Effector memory CD8-positive, alpha-beta T cell (primary cell): ENCODE measurements around the gene FANCC.
"Not testable (repeated sequence)": the region's sequence is repeated elsewhere in the genome, so short reads cannot be mapped to it uniquely, and the experiment has no call there.

Experiments
- ATAC-seq: fragments of 150-1000 bp; cut with Tn5 transposase; replicated peaks from 2 replicates; pipeline ENCODE4 v1.10.0; 2021; ENCODE audit warnings: mild to moderate bottlenecking, moderate library complexity
- DNase-seq, 3 experiments: peaks; one replicate each; pipeline ENCODE4 v3.0.0; 2021
- H3K27ac Mint-ChIP-seq, 2 donors: one replicate each; pipeline ENCODE4 v1.8.0; 2022; ENCODE audit warnings: mild to moderate bottlenecking in 2 of 2, mixed read lengths in 2 of 2, moderate library complexity in 2 of 2
- H3K27me3 Mint-ChIP-seq, 2 donors: one replicate each; pipeline ENCODE4 v1.8.0; 2022; ENCODE audit warnings: mixed read lengths in 2 of 2
- H3K36me3 Mint-ChIP-seq: one replicate; pipeline ENCODE4 v1.8.0; 2022; ENCODE audit warnings: mild to moderate bottlenecking, moderate library complexity, mixed read lengths; ENCODE audit not compliant: insufficient read depth
- H3K4me1 Mint-ChIP-seq, 2 donors: one replicate each; pipeline ENCODE4 v1.8.0; 2022; ENCODE audit warnings: low read depth in 2 of 2, mixed read lengths in 2 of 2
- H3K4me3 Mint-ChIP-seq, 2 donors: one replicate each; pipeline ENCODE4 v1.8.0; 2022; ENCODE audit warnings: mild to moderate bottlenecking in 2 of 2, mixed read lengths in 2 of 2, moderate library complexity in 2 of 2
- H3K9me3 Mint-ChIP-seq, 2 donors: one replicate each; pipeline ENCODE4 v1.8.0; 2022; ENCODE audit warnings: mixed read lengths in 2 of 2

The FANCC gene

GRCh38 chr9:95343725-95344287 is 26.3 kb upstream of the FANCC start:
- no peak for DNase-seq
- ATAC-seq: peak; percentile 42
- Mint-ChIP-seq H3K4me3 (no peak overlapping the region), H3K36me3 (no peaks in the 10 kb centered on the region), H3K4me1 (peaks cover 0 to 8% of the 10 kb centered on the region in 2 donors), H3K9me3 (no peaks in the 10 kb centered on the region), H3K27ac (peak overlapping the region in 1 of 2 donors; percentile 45), H3K27me3 (peaks cover 23 to 26% of the 10 kb centered on the region in 2 donors)

- Mint-ChIP-seq H3K9me3 (no peaks in the 10 kb centered on the region), H3K27ac (no peak overlapping the region), H3K4me3 (no peak overlapping the region), H3K27me3 (peaks cover 14 to 17% of the 10 kb centered on the region in 2 donors), H3K4me1 (peaks cover 0 to 8% of the 10 kb centered on the region in 2 donors), H3K36me3 (no peaks in the 10 kb centered on the region)
- ATAC-seq: no peak
- DNase-seq: no peak
Observed at GRCh38 chr9:95342571-95342970, 25.1 kb upstream of the FANCC start.

GRCh38 chr9:95341293-95341962 is 23.9 kb upstream of the FANCC start:
- no peaks in the 10 kb centered on the region for H3K36me3 Mint-ChIP-seq
- DNase-seq: no peak

GRCh38 chr9:95338243-95338642 is 20.7 kb upstream of the FANCC start:
- ATAC-seq (no peak), DNase-seq (no peak)
- H3K9me3 Mint-ChIP-seq: no peaks in the 10 kb centered on the region
- peaks cover 0 to 2% of the 10 kb centered on the region in 2 donors for H3K4me1 Mint-ChIP-seq
- H3K27ac Mint-ChIP-seq: no peak overlapping the region
- H3K27me3 Mint-ChIP-seq: peaks cover 18% of the 10 kb centered on the region in 2 donors
- H3K36me3 Mint-ChIP-seq: no peaks in the 10 kb centered on the region
- no peak overlapping the region for H3K4me3 Mint-ChIP-seq

More at GRCh38 chr9:95341293-95341962, 23.9 kb upstream of the FANCC start:
- H3K4me3 Mint-ChIP-seq: no peak overlapping the region
- H3K4me1 Mint-ChIP-seq: peaks cover 0 to 8% of the 10 kb centered on the region in 2 donors
- H3K9me3 Mint-ChIP-seq: no peaks in the 10 kb centered on the region
- no peak overlapping the region for H3K27ac Mint-ChIP-seq
- peaks cover 2 to 6% of the 10 kb centered on the region in 2 donors for H3K27me3 Mint-ChIP-seq
- no peak for ATAC-seq

GRCh38 chr9:95336281-95336680 is 18.8 kb upstream of the FANCC start:
- no peaks in the 10 kb centered on the region for H3K36me3 Mint-ChIP-seq
- no peak overlapping the region for H3K4me3 Mint-ChIP-seq
- no peaks in the 10 kb centered on the region for H3K9me3 Mint-ChIP-seq
- peak; percentile 63 for ATAC-seq
- H3K4me1 Mint-ChIP-seq: no peaks in the 10 kb centered on the region
- no peak overlapping the region for H3K27ac Mint-ChIP-seq
- H3K27me3 Mint-ChIP-seq: peaks cover 34 to 36% of the 10 kb centered on the region in 2 donors
- DNase-seq: peak; percentile 10 to 23 (median 20)

- ATAC-seq (no peak), DNase-seq (no peak)
- no peaks in the 10 kb centered on the region for H3K36me3 Mint-ChIP-seq
- H3K27ac Mint-ChIP-seq: no peak overlapping the region
- peaks cover 47 to 53% of the 10 kb centered on the region in 2 donors for H3K27me3 Mint-ChIP-seq
- no peak overlapping the region for H3K4me3 Mint-ChIP-seq
- no peaks in the 10 kb centered on the region for H3K9me3 Mint-ChIP-seq
- no peaks in the 10 kb centered on the region for H3K4me1 Mint-ChIP-seq
Observed at GRCh38 chr9:95333426-95333825, 15.9 kb upstream of the FANCC start.

GRCh38 chr9:95332860-95333259 is 15.4 kb upstream of the FANCC start:
- no peaks in the 10 kb centered on the region for H3K9me3 Mint-ChIP-seq
- no peaks in the 10 kb centered on the region for H3K4me1 Mint-ChIP-seq
- peaks cover 47 to 53% of the 10 kb centered on the region in 2 donors for H3K27me3 Mint-ChIP-seq
- no peak for DNase-seq
- H3K4me3 Mint-ChIP-seq: no peak overlapping the region
- H3K27ac Mint-ChIP-seq: no peak overlapping the region
- no peaks in the 10 kb centered on the region for H3K36me3 Mint-ChIP-seq
- ATAC-seq: no peak

GRCh38 chr9:95330720-95331404 is 13.4 kb upstream of the FANCC start:
- Mint-ChIP-seq H3K4me1 (no peaks in the 10 kb centered on the region), H3K36me3 (no peaks in the 10 kb centered on the region), H3K27me3 (peaks cover 43 to 53% of the 10 kb centered on the region in 2 donors), H3K9me3 (no peaks in the 10 kb centered on the region), H3K27ac (no peak overlapping the region), H3K4me3 (no peak overlapping the region)
- DNase-seq (no peak), ATAC-seq (no peak)

- ATAC-seq, H3K4me3 Mint-ChIP-seq, H3K36me3 Mint-ChIP-seq, H3K4me1 Mint-ChIP-seq, DNase-seq, H3K27ac Mint-ChIP-seq, H3K9me3 Mint-ChIP-seq: not testable (repeated sequence)
- peaks cover 31 to 37% of the 10 kb centered on the region in 2 donors for H3K27me3 Mint-ChIP-seq
Observed at GRCh38 chr9:95329061-95329460, 11.6 kb upstream of the FANCC start.

GRCh38 chr9:95327239-95327865 is 9.8 kb upstream of the FANCC start:
- Mint-ChIP-seq H3K27me3 (peaks cover 21 to 39% of the 10 kb centered on the region in 2 donors), H3K27ac (no peak overlapping the region), H3K4me3 (no peak overlapping the region), H3K4me1 (no peaks in the 10 kb centered on the region), H3K9me3 (no peaks in the 10 kb centered on the region), H3K36me3 (no peaks in the 10 kb centered on the region)
- ATAC-seq (no peak), DNase-seq (no peak)

- no peak for ATAC-seq
Observed at GRCh38 chr9:95325221-95325620, 7.7 kb upstream of the FANCC start.

GRCh38 chr9:95317893-95318211 is 343 bp upstream of the FANCC start:
- H3K4me3 Mint-ChIP-seq: peak overlapping the region; percentile 91 to 95
- H3K27ac Mint-ChIP-seq: peak overlapping the region; percentile 85 to 87

More at GRCh38 chr9:95325221-95325620, 7.7 kb upstream of the FANCC start:
- Mint-ChIP-seq H3K4me3 (no peak overlapping the region), H3K4me1 (no peaks in the 10 kb centered on the region), H3K27ac (no peak overlapping the region), H3K9me3 (no peaks in the 10 kb centered on the region), H3K36me3 (no peaks in the 10 kb centered on the region), H3K27me3 (peaks cover 2 to 18% of the 10 kb centered on the region in 2 donors)
- DNase-seq: no peak

GRCh38 chr9:95316794-95317118 is 753 bp downstream of the FANCC start:
- Mint-ChIP-seq H3K36me3 (no peaks in the 10 kb centered on the region), H3K4me3 (peak overlapping the region; percentile 91 to 95), H3K27ac (peak overlapping the region; percentile 77 to 87), H3K4me1 (peaks cover 7 to 11% of the 10 kb centered on the region in 2 donors), H3K27me3 (no peaks in the 10 kb centered on the region), H3K9me3 (no peaks in the 10 kb centered on the region)
- DNase-seq (no peak), ATAC-seq (peak; percentile 29)

More at GRCh38 chr9:95317893-95318211, 343 bp upstream of the FANCC start:
- peaks cover 7 to 11% of the 10 kb centered on the region in 2 donors for H3K4me1 Mint-ChIP-seq
- ATAC-seq (no peak), DNase-seq (no peak)
- H3K9me3 Mint-ChIP-seq: no peaks in the 10 kb centered on the region
- peaks cover 0 to 2% of the 10 kb centered on the region in 2 donors for H3K27me3 Mint-ChIP-seq
- no peaks in the 10 kb centered on the region for H3K36me3 Mint-ChIP-seq
